GM18873 (cell line): ENCODE data around the gene GOLGA8A.
"Not testable (repeated sequence)": the region's sequence is repeated elsewhere in the genome, so short reads cannot be mapped to it uniquely, and the experiment has no call there.

Experiments
- ATAC-seq: cut with Tn5 transposase; IDR thresholded peaks from one replicate; pipeline ENCODE4 v1.9.1; 2021; ENCODE audit warnings: mild to moderate bottlenecking, moderate library complexity, moderate number of reproducible peaks; ENCODE audit not compliant: unreplicated experiment, low FRiP score

GOLGA8A gene

GRCh38 chr15:34418435-34418834 is 19.2 kb downstream of the GOLGA8A start:
- not testable (repeated sequence) for ATAC-seq

GRCh38 chr15:34409511-34409910 is 28.1 kb downstream of the GOLGA8A start:
- not testable (repeated sequence) for ATAC-seq

- not testable (repeated sequence) for ATAC-seq
Observed at GRCh38 chr15:34408973-34409372, 28.6 kb downstream of the GOLGA8A start.

GRCh38 chr15:34403899-34404298 is 33.7 kb downstream of the GOLGA8A start:
- not testable (repeated sequence) for ATAC-seq

GRCh38 chr15:34403160-34403598 is 34.4 kb downstream of the GOLGA8A start:
- not testable (repeated sequence) for ATAC-seq

GRCh38 chr15:34397637-34398259 is 39.9 kb downstream of the GOLGA8A start:
- not testable (repeated sequence) for ATAC-seq

GRCh38 chr15:34392981-34393380 is 44.6 kb downstream of the GOLGA8A start:
- ATAC-seq: not testable (repeated sequence)

GRCh38 chr15:34389594-34390086 is 48.0 kb downstream of the GOLGA8A start:
- not testable (repeated sequence) for ATAC-seq
